HEK293T (cell line): Measurements from ENCODE around the gene ZNF236.

Source experiments
- ELF4 ChIP-seq: fragments of 450-650 bp; IDR thresholded peaks from 2 replicates; pipeline ENCODE4 v1.6.1; 2017; ENCODE audit warnings: antibody characterized with exemption
- FOXA1 ChIP-seq: fragments of 450-650 bp; IDR thresholded peaks from 2 replicates; pipeline ENCODE4 v1.6.1; 2016; ENCODE audit warnings: mild to moderate bottlenecking
- FOXM1 ChIP-seq: fragments of 450-650 bp; IDR thresholded peaks from 2 replicates; pipeline ENCODE4 v1.6.1; 2017; ENCODE audit warnings: mild to moderate bottlenecking, borderline replicate concordance
- SP1 ChIP-seq: fragments of 450-650 bp; IDR thresholded peaks from 2 replicates; pipeline ENCODE4 v1.6.1; 2017
- SUZ12 ChIP-seq: fragments of 450-650 bp; IDR thresholded peaks from 2 replicates; pipeline ENCODE4 v1.6.1; 2016; ENCODE audit warnings: mild to moderate bottlenecking
- TARDBP ChIP-seq: fragments of 450-650 bp; IDR thresholded peaks from 2 replicates; pipeline ENCODE4 v1.6.1; 2016
- ZNF384 ChIP-seq: fragments of 450-650 bp; IDR thresholded peaks from 2 replicates; pipeline ENCODE4 v1.6.1; 2016

GRCh38 chr18:76997951-76998808, 175.8 kb downstream of the ZNF236 start:
- TF ChIP-seq ZNF384 (no peak), SP1 (no peak), FOXM1 (no peak), ELF4 (no peak), FOXA1 (no peak), TARDBP (no peak), SUZ12 (no peak)
